CD4-positive, alpha-beta T cell treated with Interferon alpha-2 for 1 hour (primary cell): ENCODE results near the gene MAGEB17.
"Not testable (repeated sequence)": the region's sequence is repeated elsewhere in the genome, so short reads cannot be mapped to it uniquely, and the experiment has no call there.

Source experiments
- DNase-seq, 2 donors: peaks; one replicate each; pipeline ENCODE4 v3.0.0-alpha.2; 2020 to 2022

The MAGEB17 gene

DNA sequence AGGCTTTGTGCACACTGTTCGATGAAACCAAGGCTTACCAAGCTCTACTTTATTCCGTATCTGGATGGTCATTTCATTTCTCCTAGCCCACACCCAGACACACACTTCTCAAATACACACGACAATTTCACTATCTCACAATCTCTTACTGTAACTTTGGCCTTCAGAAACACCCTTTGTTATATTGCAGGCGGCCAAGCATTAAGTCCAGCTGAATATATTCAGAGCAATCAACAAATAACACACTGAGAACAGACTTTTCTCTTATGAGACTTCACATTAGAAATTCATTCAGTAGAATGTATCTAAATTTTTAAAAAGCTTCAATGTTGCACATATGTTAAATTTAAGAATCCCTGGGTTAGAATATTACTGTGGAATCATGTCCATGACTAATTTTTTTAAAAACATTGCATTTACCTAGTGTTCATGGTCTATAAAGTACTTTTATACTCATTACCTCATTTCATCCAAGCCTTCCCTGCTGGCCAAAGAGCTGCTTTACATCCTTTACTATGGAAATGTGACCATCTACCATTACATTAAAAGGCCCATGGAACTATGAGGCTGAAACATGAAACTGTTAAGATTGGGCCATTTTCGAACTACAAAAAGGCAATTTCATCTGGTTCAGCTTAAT is 10.5 kb upstream of the MAGEB17 start:
- no peak for DNase-seq

DNA sequence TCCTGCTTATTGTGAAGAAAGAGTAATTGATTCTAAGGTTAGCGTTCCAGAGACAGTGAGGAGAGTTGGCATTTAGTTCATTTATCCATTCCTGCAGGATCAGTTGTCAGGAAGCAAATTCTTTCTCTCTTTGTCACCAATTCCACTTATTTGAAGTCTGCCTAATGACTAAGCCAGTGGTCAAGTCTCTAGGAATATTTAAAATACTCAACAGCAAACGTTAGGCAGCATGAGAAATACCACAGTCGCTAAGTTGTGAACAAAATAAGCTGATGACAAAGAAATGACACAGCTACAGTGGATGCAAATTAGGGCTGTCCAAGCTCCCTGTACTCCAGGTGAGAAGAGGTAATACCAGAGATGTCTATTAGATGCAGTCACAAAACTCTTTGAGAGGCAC is 6.6 kb upstream of the MAGEB17 start:
- no peak for DNase-seq

DNA sequence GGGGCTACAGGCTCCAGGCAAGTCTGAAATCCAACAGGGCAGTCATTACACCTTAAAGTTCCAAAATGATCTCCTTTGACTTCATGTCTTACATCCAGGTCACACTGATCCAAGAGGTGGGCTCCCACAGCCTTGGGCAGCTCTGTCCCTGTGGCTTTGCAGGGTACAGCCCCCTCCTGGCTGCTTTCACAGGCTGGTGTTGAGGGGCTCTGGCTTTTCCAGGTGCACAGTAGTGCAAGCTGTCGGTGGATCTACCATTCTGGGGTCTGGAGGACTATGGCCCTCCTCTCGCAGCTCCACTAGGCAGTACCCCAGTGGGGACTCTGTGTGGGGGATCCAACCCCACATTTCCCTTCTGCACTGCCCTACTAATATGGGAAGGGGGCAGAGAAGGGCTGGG is 6.1 kb upstream of the MAGEB17 start:
- not testable (repeated sequence) for DNase-seq

DNA sequence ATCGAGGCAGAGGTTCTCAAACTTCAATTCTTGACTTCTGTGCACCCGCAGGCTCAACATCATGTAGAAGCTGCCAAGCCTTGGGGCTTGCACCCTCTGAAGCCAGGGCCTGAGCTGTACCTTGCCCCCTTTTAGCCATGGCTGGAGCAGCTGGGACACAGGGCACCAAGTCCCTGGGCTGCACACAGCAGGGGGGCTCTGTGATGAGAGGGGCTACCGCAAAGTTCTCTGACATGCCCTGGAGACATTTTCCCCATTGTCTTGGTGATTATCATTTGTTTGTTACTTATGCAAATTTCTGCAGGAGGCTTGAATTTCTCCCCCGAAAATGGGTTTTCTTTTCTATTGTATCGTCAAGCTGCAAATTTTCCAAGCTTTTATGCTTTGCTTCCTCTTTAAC is 4.9 kb upstream of the MAGEB17 start:
- DNase-seq, result no peak

DNA sequence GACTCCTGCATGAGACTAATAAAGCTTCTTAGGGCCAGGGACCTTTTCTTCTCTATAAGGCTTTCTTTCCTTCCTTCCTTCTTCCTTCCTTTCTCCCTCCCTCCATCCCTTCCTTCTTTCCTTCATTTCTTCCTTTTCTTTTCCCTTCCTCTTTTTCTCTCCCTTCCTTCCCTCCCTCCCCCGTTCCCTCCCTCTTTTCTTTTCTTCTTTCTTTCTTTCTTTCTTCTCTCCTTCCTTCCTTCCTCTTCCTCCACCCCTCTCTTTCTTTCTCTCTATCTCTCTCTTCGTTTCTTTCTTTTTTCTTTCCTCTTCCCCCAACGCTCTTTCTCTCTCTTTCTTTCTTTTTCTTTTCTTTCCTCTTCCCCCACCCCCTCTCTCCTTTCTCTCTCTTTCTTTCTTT is 2.5 kb upstream of the MAGEB17 start:
- no peak for DNase-seq

- DNase-seq, result no peak
These were observed 3.8 kb downstream of the MAGEB17 start for GRCh38 chrX:16171039-16171438.

DNA sequence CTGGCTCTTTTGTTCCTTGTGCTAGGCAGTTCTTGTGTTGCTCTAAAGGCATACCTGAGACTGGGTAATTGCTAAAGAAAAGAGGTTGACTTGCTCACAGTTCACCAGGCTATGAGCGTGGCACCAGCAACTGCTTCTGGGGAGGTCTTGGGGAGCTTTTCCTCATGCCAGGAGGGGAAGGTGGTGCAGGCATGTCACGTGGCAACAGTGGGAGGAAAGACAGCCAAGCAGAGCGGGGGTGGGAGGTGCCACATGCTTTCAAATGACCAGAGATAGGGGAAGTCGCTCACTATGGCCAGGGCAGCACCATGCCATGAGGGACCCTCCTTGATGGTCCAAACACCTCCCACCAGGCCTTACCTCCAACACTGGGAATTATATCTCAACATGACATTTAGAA is 4.7 kb downstream of the MAGEB17 start:
- no peak for DNase-seq

GRCh38 chrX:16172391-16172790 is 5.1 kb downstream of the MAGEB17 start:
- DNase-seq, result no peak

DNA sequence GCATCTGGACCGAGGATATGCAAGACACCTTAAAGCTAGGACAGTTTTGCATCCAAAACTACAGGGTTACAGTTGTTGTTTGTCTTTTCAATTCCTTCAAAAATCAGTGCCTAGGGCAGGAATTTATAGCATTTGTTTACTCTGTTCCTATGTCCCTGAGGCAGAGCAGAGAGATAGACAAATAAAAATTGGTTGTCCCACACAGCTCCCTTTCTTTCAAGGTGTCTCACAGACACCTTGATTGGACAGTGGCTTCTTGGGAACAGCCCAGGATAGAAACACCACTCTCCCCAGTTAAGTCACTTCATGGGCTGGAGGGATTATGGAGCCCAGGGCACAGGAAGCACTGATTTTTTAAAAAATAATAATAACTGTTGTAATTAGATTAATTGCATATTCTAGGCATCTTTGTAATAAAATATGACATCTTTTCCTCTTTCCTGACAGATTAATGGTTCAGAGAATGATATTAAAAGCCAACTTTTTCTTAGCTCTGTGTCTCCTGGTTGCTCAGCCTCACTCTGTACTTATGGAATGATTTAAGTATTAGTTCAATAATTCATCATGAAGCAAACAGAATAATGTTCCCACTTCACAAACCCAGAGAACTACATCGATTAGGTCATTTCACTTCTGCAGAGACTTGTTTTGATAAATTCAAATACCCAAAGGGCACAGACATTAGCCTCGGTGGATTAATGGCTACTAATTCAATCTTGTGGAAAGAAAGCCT is 8.2 kb downstream of the MAGEB17 start:
- no peak for DNase-seq

GRCh38 chrX:16177260-16177659 is 10.0 kb downstream of the MAGEB17 start:
- no peak for DNase-seq

GRCh38 chrX:16183843-16184242 is 16.6 kb downstream of the MAGEB17 start:
- not testable (repeated sequence) for DNase-seq

DNA sequence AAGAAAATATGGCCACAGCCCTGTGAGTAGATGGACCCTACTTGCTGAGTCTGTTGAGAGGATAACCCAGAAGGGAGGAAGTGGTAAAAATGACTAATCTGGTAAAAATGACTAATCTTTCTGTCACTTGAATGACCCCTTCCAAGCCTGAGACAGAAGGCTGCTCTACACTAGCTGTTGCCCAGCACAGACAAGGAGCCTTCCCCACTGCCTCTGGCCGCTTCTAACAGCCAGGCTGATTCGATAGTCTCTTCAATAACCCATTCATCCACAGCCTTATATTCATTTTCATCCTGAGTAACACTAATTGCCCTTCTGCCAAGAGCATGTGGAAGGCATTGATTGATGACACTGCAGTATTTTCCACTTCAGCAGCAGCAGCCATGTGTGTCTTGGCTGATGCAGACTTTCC is 18.4 kb downstream of the MAGEB17 start:
- DNase-seq, result no peak

DNA sequence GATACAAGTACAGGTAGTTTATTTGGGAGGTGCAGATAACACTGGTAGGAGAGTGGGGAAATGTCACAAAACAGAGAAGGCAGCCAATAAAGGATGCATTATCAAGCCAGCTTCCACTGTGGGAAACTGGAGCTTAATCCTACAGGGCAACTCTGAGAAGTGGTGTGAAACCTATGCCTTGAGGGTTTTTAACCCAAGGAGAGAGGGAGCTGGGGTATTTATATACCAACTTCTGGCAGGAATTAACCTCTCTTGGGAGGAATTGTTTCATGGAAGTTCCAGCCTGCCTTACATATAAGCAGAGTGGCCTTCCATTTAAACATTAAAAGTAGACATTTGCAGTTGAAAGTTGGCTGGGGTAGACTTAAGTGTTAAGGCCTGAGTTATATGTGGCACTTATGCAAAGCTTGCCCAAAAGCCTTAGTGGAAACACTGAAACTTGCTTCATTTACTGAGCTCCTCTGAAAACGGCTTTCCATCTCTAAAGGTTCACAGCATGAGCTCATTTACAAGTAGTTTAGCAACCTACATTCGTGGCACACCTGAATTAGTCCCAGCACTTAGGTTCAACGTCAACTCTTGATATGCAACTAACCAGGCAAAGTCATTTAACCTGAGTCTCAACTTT is 19.2 kb downstream of the MAGEB17 start:
- DNase-seq, result no peak

DNA sequence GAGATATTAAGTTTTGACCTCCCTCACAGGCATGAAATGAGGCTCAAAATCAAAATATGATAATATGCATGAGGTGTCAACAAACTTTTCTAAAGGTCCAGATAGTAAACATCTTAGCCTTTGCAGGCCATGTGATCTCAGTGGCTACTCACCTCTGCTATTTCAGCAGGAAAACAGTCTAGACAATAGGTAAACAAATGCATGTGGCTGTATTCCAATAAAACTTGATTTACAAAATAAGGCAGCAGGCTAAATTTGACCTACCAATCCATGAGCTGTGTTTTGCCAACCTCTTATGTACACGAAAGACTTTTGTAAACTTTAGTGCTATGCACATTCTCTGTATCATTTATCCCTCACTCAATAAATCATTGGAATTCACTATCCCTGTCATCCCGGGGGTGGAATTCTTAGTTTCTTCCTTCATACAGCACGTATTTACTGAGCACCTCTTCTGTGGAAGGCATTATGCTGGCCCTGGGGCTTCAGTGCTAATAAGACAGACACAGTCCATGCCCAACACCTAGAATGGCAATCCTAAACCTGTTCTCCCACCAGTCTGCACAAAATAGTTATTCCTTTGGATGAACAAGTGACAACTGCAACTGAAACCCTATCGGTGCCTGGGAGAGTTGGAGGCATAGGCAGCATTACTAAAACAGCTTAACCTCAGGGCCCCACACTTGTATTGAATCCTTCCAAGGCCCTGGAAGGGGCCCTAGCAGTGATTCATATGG is 19.9 kb downstream of the MAGEB17 start:
- DNase-seq, result no peak

DNA sequence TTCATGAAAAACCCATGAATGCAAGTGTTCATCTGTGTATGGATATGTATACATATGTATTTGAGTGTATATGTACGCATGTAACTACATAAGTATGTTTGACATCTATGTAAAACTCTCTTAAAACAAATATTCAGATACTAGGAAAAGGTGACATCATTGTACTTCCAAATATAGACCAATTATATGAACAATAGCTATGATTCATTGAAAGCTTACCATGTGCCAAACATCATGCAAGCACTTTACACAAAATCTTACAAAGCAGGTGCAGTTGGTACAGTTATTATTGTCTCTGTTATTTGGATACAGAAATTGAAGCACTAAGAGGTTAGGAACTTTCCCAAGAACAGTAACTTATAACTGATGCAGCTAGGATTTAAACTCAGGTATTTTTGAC is 21.4 kb downstream of the MAGEB17 start:
- no peak for DNase-seq

GRCh38 chrX:16191605-16192004 is 24.3 kb downstream of the MAGEB17 start:
- no peak for DNase-seq

DNA sequence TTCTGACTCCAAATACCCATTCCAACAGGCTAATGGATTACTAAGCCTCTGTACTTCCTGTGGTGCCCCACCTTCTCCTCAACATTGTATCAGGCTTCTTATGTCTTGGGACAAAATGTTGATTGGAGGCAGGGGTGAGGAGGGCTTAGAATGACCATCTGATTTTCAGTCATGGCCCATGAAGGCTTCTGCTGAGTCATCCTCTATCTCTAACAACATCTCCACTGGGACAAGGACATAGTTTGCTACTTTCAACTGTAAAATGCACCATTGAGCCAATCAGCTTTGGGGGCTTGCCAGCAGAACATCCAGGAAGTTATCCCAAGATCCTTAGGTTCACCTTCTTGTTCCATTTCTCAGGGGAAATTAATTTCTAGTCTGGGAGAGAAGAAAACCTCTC is 29.5 kb downstream of the MAGEB17 start:
- no peak for DNase-seq

DNA sequence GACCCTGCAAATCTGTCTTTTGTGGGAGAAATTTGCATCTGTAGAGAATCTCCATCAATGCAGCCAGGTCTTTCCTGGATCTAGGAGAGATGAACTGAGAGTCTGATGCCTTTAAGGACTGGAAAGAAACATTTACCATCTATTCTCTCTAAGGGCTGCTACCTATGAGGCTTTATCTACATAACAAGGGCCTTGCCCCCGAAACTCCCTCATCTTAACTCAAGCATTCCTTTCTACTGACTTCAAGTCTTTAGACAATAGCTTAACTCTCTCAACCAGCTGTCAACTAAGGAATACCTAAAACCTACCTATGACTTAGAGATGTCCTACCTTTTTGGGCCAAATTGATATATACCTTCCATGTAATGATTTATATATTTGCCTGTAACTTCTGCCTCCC is 32.1 kb downstream of the MAGEB17 start:
- DNase-seq, result no peak

DNA sequence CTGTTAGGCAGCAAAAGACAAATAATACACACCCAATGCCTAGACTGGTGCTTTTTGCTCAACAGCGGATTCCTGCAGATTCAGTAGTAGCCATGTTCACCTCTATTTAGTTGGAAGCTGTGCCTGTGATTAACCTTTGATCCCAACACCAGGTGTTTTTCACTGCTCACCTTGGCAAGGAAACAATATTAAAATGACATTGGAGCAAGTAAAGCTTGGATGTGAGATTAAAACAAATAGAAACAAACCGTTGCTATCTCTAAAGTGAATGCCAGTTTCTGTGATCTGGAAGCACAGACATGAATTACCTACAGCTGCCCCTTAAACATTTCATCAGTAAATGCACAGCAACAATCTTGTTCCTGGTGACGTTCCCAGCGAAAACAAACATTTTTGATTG is 35.7 kb downstream of the MAGEB17 start:
- DNase-seq, result no peak

DNA sequence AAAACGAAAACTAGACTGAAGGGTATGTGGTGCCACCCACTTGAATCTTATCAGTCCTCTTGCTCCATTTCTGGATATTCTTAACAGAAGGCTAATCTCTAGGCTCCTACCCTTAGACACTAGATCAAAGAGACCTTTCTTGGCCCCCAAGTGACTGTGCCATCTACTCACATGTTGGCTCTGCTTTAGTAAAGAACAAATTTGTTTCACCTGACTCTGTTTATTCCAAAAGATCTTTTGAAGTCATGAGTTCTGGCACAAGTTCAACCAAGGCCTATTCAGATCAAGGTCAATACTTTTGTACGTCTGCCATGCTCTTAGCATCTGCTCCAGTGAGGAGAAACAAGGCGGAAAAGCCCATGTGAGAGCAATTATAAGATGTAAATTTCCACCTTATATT is 37.3 kb downstream of the MAGEB17 start:
- DNase-seq, result no peak

- no peak for DNase-seq
These were observed 38.6 kb downstream of the MAGEB17 start for GRCh38 chrX:16205840-16206239.

GRCh38 chrX:16207634-16208033 is 40.4 kb downstream of the MAGEB17 start:
- DNase-seq, result no peak

DNA sequence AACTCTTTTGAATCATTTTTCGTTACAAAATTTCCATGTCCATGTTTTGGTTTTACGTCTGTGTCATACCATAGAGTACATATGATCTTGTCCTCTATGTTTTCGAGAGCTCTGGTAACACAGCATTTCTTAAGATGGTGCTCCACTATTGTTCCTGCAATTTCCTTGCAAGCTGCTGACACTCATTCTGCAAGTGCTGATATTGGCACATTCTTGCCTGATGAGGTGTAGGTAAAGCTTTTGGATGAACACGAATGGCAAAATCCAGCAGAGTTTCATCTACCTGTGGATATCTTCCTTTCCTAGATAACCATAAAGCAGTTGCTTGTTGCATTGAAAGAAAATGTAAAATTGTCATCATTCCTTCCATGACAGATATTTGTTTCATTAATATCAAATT is 41.3 kb downstream of the MAGEB17 start:
- DNase-seq, result no peak

DNA sequence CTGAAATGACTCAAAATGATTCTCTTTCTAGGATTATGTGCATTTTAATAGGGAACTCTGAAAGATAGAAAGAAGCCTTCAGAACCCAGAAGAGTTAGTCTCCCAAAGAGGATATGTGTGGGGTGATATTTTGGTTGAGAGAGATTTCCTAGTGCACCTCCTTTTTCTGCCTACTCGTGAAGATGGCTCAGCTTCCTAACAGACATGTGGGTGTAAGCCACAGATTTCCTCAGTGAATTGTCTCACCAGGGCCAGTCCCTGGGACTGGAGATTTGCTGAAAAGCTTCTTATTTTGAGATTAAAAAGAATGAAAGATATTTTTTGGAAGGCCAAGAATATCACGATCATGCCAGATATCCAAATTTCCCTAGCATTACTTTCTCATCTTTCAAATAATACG is 42.8 kb downstream of the MAGEB17 start:
- DNase-seq, result no peak
